ENCODE results near the gene CYBA.
"Not testable (repeated sequence)": the region's sequence is repeated elsewhere in the genome, so short reads cannot be mapped to it uniquely, and the experiment has no call there.

The CYBA gene

DNA sequence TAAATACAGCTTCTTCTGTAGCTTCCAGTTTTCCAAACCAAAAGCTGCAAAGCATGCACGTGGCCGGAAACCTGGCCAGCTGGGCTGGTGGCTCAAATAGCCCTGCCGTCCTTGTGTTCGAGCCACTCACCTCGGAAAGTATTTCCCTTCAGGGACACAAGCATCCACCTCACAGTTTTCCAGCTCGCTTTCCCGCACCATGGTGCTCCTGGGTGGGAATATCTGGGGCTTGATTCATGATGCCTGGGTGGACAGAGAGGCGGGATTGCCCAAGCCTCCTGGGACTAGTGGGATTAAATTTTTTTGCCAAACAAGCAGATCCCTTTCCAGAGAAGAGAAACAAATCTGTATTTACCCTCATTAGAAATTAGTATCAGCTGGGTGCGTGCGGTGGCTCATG is 19.1 kb upstream of the CYBA start:
- Histone ChIP-seq H3K27ac (ENCODE audit: low read length) (no peak overlapping the region), H3K4me3 (ENCODE audit: low read length) (no peak overlapping the region), H3K27me3 (ENCODE audit: insufficient read depth, low read length) (no peaks in the 10 kb centered on the region), H3K9me3 (ENCODE audit: insufficient read depth, low read depth, low read length) (no peaks in the 10 kb centered on the region), H3K4me1 (ENCODE audit: insufficient read depth, low read length) (peaks cover 2% of the 10 kb centered on the region; the same call in 1 of the 2 replicates), H3K36me3 (ENCODE audit: insufficient read depth, low read depth, low read length) (no peaks in the 10 kb centered on the region), H3K9ac (ENCODE audit: low read depth, low read length) (no peak overlapping the region)

DNA sequence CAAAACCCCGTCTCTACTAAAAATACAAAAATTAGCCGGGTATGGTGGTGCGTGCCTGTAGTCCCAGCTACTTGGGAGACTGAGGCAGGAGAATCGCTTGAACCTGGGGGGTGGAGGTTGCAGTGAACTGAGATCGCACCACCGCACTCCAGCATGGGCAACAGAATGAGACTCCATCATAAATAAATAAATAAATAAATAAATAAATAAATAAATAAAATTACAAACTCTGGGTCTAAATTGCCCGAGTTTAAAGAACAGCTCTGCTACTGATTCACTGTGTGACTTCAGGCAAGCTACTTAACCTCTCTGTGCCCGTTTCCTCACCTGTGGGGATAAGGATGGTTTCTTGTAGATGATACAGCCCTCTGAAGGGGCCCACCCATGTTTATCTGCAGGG is 18.6 kb upstream of the CYBA start:
- not testable (repeated sequence) for H3K36me3 ChIP-seq (ENCODE audit: insufficient read depth, low read depth, low read length); H3K9ac ChIP-seq (ENCODE audit: low read depth, low read length); H3K27ac ChIP-seq (ENCODE audit: low read length)

DNA sequence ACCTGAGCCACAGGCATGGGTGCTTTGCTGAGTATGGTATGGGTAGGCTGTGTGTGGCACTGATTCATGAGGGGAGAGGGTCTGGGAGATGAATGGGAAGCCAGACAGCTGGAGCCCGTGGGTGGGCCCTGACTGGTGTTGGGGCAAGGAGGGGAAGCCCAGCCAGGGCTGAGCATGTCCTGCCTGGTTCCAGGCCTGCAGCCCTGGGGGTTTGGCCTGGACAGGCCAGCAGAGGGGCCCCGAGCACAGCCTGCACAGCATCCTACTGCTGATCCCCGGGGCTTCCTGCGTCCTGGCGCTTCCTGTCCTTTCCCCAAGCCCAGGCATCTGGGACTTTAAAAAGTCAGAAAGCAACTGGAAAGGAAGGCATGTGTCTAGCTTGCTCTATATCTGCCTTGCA is 16.6 kb upstream of the CYBA start:
- no peaks in the 10 kb centered on the region for H3K36me3 ChIP-seq (ENCODE audit: insufficient read depth, low read depth, low read length)
- no peak overlapping the region for H3K9ac ChIP-seq (ENCODE audit: low read depth, low read length)
- H3K4me3 ChIP-seq (ENCODE audit: low read length) = no peak overlapping the region
- no peaks in the 10 kb centered on the region; the same call in 1 of the 2 replicates for H3K4me1 ChIP-seq (ENCODE audit: insufficient read depth, low read length)
- H3K27me3 ChIP-seq (ENCODE audit: insufficient read depth, low read length) = no peaks in the 10 kb centered on the region; the same call in 1 of the 2 replicates
- no peaks in the 10 kb centered on the region for H3K9me3 ChIP-seq (ENCODE audit: insufficient read depth, low read depth, low read length)
- H3K27ac ChIP-seq (ENCODE audit: low read length) = no peak overlapping the region

More for the DNA sequence above, 18.6 kb upstream of the CYBA start:
- H3K27me3 ChIP-seq (ENCODE audit: insufficient read depth, low read length); H3K4me3 ChIP-seq (ENCODE audit: low read length); H3K9me3 ChIP-seq (ENCODE audit: insufficient read depth, low read depth, low read length); H3K4me1 ChIP-seq (ENCODE audit: insufficient read depth, low read length): not testable (repeated sequence)

DNA sequence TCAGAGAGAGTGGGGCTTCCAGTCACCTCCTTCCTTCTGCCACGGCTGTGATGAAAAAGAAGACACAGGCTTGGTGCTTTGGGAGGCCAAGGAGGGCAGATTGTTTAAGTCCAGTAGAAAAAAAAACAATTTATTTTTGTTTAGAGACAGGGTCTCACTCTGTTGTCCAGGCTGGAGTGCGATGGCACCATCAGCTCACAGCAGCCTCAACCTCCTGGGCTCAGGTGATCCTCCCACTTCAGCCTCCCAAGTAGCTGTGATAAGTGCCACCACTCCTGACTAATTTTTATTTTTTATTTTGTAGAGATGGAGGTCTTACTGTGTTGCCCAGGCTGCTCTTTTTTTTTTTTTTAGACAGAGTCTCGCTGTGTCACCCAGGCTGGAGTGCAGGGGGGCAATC is 14.7 kb upstream of the CYBA start:
- H3K4me3 ChIP-seq (ENCODE audit: low read length) = no peak overlapping the region
- no peak overlapping the region for H3K9ac ChIP-seq (ENCODE audit: low read depth, low read length)
- no peaks in the 10 kb centered on the region for H3K36me3 ChIP-seq (ENCODE audit: insufficient read depth, low read depth, low read length)
- no peak overlapping the region for H3K27ac ChIP-seq (ENCODE audit: low read length)
- H3K27me3 ChIP-seq (ENCODE audit: insufficient read depth, low read length) = no peaks in the 10 kb centered on the region; the same call in 1 of the 2 replicates
- peaks cover 6% of the 10 kb centered on the region; the same call in 1 of the 2 replicates for H3K4me1 ChIP-seq (ENCODE audit: insufficient read depth, low read length)
- H3K9me3 ChIP-seq (ENCODE audit: insufficient read depth, low read depth, low read length) = no peaks in the 10 kb centered on the region

DNA sequence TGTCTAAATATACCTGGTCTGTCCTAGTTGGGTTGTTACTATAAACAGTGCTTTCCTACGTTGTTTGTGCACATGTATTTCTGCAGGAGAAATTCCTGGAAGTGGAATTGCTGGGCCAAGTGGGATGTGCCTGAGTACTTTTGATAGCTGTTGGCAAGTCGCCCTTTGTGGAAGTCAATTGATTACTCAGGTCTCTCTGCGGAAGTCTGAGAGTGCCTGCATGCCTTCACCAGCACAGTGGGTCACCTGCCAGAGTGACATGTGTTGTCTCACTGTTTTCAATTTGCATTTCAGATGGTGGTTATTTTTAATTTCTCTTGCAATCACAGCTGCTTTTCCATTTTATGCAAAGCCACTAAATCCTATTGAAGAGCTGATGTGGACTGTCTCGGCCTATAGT is 14.3 kb upstream of the CYBA start:
- Histone ChIP-seq H3K27ac (ENCODE audit: low read length) (no peak overlapping the region), H3K36me3 (ENCODE audit: insufficient read depth, low read depth, low read length) (no peaks in the 10 kb centered on the region), H3K4me1 (ENCODE audit: insufficient read depth, low read length) (peaks cover 6% of the 10 kb centered on the region; the same call in 1 of the 2 replicates), H3K9me3 (ENCODE audit: insufficient read depth, low read depth, low read length) (no peaks in the 10 kb centered on the region), H3K27me3 (ENCODE audit: insufficient read depth, low read length) (no peaks in the 10 kb centered on the region; the same call in 1 of the 2 replicates), H3K9ac (ENCODE audit: low read depth, low read length) (no peak overlapping the region), H3K4me3 (ENCODE audit: low read length) (no peak overlapping the region)

DNA sequence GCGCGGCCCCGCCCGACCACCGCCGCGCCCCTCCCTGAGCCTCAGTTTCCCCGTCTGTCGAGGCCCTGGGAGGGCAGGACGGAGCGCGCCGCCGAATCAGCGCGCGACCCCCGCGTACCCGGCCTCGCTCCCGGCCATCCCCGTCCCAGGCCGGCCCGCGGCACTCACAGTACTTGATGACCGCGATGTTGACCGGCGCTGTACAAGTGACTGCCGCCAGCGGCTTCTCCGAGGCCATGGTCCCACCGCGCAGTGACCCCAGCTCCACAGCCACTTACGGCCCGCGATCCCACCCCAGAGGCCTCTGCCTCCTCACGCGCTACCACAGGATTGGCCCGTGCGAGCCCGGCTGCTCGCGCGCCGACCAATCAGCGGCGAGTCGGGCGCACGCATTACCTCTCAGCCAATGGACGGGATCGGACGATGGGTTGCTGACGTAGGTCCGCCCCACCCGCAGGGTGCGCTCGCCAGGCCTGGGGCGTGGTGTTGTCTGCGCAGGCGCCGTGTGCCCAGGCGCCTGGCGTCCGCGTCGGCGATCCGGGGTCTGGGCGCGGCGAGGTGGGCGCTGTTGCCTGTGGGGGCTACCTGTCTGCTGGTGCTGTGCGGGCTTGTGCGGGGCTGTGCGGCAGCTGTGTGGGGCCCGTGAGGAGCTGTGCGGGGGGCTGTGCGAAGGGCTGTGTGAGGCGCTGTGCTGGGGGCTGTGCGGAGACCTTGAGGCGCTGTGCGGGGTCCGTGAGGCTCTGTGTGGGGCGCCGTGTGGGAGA is 12.2 kb upstream of the CYBA start, which contains the start of gene MVD:
TSS of gene MVD (minus strand) at position 249 of the 764 bp plus-strand sequence. CDS start at position 238, 11 bp downstream.
- peak within 1 kb of the TSS; percentile 83 for H3K9ac ChIP-seq (ENCODE audit: low read depth, low read length)
- no peaks in the 10 kb centered on the region; the same call in 1 of the 2 replicates for H3K27me3 ChIP-seq (ENCODE audit: insufficient read depth, low read length)
- H3K4me1 ChIP-seq (ENCODE audit: insufficient read depth, low read length) = peaks cover 6% of the 10 kb centered on the region; the same call in 1 of the 2 replicates
- H3K36me3 ChIP-seq (ENCODE audit: insufficient read depth, low read depth, low read length) = peaks cover 5% of the 10 kb centered on the region; the same call in 1 of the 2 replicates
- peak within 1 kb of the TSS; percentile 22 for H3K27ac ChIP-seq (ENCODE audit: low read length)
- peak within 1 kb of the TSS; percentile 94 for H3K4me3 ChIP-seq (ENCODE audit: low read length)
- H3K9me3 ChIP-seq (ENCODE audit: insufficient read depth, low read depth, low read length) = no peaks in the 10 kb centered on the region

DNA sequence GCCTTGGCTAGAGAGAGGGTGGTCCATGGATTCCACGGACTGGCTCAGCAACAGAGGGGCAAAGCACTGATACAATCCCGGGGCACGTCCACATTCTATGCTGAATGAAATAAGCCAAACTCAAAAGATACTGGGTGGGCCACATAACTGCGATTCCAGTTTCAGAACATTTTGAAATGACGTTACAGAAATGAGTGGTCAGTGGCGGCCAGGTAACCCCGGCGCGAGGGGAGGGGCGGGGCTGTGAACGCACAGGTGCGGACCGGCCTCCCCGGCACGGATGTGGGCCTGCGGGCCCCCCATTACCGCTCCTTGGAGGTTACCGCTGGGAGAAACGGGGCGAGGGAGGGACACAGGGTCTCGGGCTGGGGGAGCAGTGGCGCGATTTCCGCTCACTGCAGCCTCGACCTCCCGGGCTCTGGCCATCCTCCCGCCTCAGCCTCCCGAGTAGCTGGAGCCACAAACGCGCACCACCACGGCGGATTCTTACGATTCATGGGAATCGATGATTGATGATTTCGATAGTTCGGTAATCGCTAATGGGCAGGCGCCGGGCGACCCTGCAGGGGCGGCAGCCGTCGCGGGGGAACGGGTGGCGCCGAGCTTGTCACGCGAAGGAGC is 11.5 kb upstream of the CYBA start:
- H3K27ac ChIP-seq (ENCODE audit: low read length) = no peak overlapping the region
- H3K4me3 ChIP-seq (ENCODE audit: low read length) = peak overlapping the region; percentile 94
- H3K4me1 ChIP-seq (ENCODE audit: insufficient read depth, low read length) = peaks cover 6% of the 10 kb centered on the region; the same call in 1 of the 2 replicates

DNA sequence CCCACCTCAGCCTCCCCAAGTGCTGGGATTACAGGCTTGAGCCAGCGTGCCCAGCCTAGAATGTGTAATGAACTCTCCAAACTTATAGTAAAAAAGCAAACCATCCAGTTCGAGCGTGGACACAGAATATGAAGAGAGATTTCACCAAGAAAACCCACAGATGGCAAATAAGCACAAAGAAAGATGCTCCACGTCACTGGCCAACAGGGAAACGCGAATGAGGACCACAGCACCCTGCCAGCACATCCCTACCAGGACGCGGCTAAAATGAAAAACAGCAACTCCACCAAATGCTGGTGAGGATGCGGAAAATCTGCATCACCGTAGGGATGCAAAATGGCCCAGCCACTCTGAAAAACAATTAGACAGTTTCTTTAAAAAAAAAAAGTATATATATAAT is 10.6 kb upstream of the CYBA start:
- no peaks in the 10 kb centered on the region for H3K9me3 ChIP-seq (ENCODE audit: insufficient read depth, low read depth, low read length)
- no peak overlapping the region for H3K9ac ChIP-seq (ENCODE audit: low read depth, low read length)
- no peaks in the 10 kb centered on the region; the same call in 1 of the 2 replicates for H3K27me3 ChIP-seq (ENCODE audit: insufficient read depth, low read length)
- H3K4me1 ChIP-seq (ENCODE audit: insufficient read depth, low read length) = peaks cover 6% of the 10 kb centered on the region; the same call in 1 of the 2 replicates
- peak overlapping the region; percentile 48; the same call in 1 of the 2 replicates for H3K4me3 ChIP-seq (ENCODE audit: low read length)
- H3K36me3 ChIP-seq (ENCODE audit: insufficient read depth, low read depth, low read length) = peaks cover 17% of the 10 kb centered on the region; the same call in 1 of the 2 replicates
- H3K27ac ChIP-seq (ENCODE audit: low read length) = no peak overlapping the region

More for the DNA sequence above, 11.5 kb upstream of the CYBA start:
- H3K9me3 ChIP-seq (ENCODE audit: insufficient read depth, low read depth, low read length) = no peaks in the 10 kb centered on the region
- no peaks in the 10 kb centered on the region; the same call in 1 of the 2 replicates for H3K27me3 ChIP-seq (ENCODE audit: insufficient read depth, low read length)
- H3K36me3 ChIP-seq (ENCODE audit: insufficient read depth, low read depth, low read length) = peaks cover 8% of the 10 kb centered on the region; the same call in 1 of the 2 replicates
- H3K9ac ChIP-seq (ENCODE audit: low read depth, low read length) = peak overlapping the region; percentile 77; the same call in 1 of the 2 replicates

DNA sequence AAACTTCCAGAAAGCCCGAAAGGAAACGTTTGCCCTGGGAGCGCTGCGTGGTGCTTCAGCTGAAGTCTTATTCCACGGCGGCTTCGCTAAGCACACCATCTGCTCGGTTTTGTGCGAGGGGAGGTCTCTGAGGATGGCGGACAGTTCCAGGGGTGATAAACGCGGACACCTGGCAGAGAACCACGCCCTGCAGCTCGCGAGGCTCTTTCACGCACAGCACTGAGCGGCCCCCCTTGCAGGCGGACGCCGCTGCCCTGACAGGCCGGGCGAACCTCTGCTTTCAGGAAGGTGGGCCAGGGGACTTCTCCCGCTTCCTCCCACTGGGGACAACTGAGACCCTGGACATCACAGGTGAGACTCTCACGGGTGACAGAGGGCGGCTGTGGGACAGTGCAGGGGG is 8.3 kb upstream of the CYBA start:
- no peak overlapping the region for H3K27ac ChIP-seq (ENCODE audit: low read length)
- H3K9me3 ChIP-seq (ENCODE audit: insufficient read depth, low read depth, low read length) = no peaks in the 10 kb centered on the region
- H3K9ac ChIP-seq (ENCODE audit: low read depth, low read length) = no peak overlapping the region
- H3K4me1 ChIP-seq (ENCODE audit: insufficient read depth, low read length) = peaks cover 6% of the 10 kb centered on the region; the same call in 1 of the 2 replicates
- no peak overlapping the region for H3K4me3 ChIP-seq (ENCODE audit: low read length)
- H3K27me3 ChIP-seq (ENCODE audit: insufficient read depth, low read length) = no peaks in the 10 kb centered on the region; the same call in 1 of the 2 replicates
- H3K36me3 ChIP-seq (ENCODE audit: insufficient read depth, low read depth, low read length) = peaks cover 29% of the 10 kb centered on the region

DNA sequence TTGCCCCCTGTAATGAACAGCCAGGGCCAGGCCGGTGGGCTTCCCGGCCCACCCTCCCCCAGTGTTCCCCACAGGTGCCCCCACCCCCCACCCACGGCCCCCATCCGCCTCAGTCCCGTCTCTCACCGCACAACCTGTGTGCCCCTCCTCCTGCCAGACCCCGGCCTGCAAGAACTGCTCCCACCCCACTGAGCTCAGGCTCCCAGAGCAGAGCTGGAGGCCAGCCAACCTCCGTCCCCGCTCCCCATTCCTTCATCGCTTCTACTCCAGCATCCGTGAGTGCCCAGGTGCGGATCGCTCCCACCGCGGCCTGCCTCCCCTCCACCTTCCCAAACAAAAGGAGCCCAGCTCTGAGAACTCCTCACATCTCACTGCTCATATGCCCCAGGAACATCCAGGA is 7.9 kb upstream of the CYBA start:
- Histone ChIP-seq H3K27me3 (ENCODE audit: insufficient read depth, low read length) (no peaks in the 10 kb centered on the region), H3K9me3 (ENCODE audit: insufficient read depth, low read depth, low read length) (no peaks in the 10 kb centered on the region), H3K27ac (ENCODE audit: low read length) (no peak overlapping the region), H3K9ac (ENCODE audit: low read depth, low read length) (no peak overlapping the region), H3K36me3 (ENCODE audit: insufficient read depth, low read depth, low read length) (peaks cover 31% of the 10 kb centered on the region), H3K4me3 (ENCODE audit: low read length) (no peak overlapping the region), H3K4me1 (ENCODE audit: insufficient read depth, low read length) (peaks cover 6% of the 10 kb centered on the region; the same call in 1 of the 2 replicates)

DNA sequence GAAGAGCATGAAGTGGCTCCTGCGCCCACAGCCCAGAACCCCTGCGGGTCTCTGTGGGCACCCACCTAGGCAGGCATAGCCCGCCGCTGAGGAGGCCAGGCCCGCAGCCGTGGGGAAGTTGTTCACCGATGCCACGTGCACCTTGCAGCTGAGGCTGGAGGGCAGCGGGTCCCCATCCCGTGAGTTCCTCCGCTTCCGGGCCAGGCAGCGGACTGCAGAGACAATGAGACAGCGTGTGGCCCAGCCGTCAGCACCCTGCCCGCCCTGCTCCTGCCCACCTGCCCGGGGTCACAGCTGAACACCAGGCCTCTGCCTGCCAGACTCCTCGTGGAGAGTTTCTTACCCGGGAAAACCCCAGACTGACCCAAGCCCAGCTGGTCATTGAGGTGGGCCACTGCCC is 6.5 kb upstream of the CYBA start:
- Histone ChIP-seq H3K9me3 (ENCODE audit: insufficient read depth, low read depth, low read length) (no peaks in the 10 kb centered on the region), H3K4me1 (ENCODE audit: insufficient read depth, low read length) (peaks cover 6% of the 10 kb centered on the region; the same call in 1 of the 2 replicates), H3K27me3 (ENCODE audit: insufficient read depth, low read length) (no peaks in the 10 kb centered on the region), H3K9ac (ENCODE audit: low read depth, low read length) (no peak overlapping the region), H3K4me3 (ENCODE audit: low read length) (no peak overlapping the region), H3K36me3 (ENCODE audit: insufficient read depth, low read depth, low read length) (peaks cover 38% of the 10 kb centered on the region), H3K27ac (ENCODE audit: low read length) (no peak overlapping the region)

Measured in iPS-20b (cell line).